H1 (cell line): ENCODE results near the gene RNU6-9. TPM values are rescaled to one million over a fixed set of nuclear protein-coding genes. Genes with fewer than 3 reads are reported as not detected.

Source experiments
- CTCF ChIA-PET: fragments of 300-600 bp; sonication (Branson Sonifier 250); formaldehyde crosslinking; loops from one replicate; lab custom pipeline; 2021; ENCODE audit not compliant: partially characterized antibody; lab: Charles Lee
- POLR2A ChIA-PET: fragments of 300-600 bp; sonication (Branson Sonifier 250); formaldehyde crosslinking; loops from one replicate; lab custom pipeline; 2021; ENCODE audit warnings: inconsistent platforms; ENCODE audit not compliant: partially characterized antibody; lab: Charles Lee
- DNase-seq, 2 experiments: peaks; one replicate each; pipeline versions ENCODE4 v3.0.0 to v3.0.0-alpha.2; 2010 to 2022; ENCODE audit warnings: low spot score in 2 of 2, low read depth in 1 of 2, mixed read lengths in 1 of 2
- FAIRE-seq: peaks from 2 replicates; lab custom pipeline; 2011; peaks lifted over from hg19 to GRCh38; lab: Jason Lieb, UNC
- H2AFZ ChIP-seq: 2 replicates; pipeline ENCODE4 v1.8.1; 2012; ENCODE audit warnings: low read length, inconsistent platforms
- H2AK5ac ChIP-seq: 2 replicates; pipeline ENCODE4 v1.6.1; 2013; ENCODE audit warnings: low read depth, low read length
- H2BK120ac ChIP-seq: replicated peaks from 2 replicates; pipeline ENCODE3; 2013; ENCODE audit warnings: low read depth, low read length, inconsistent platforms
- H2BK12ac ChIP-seq: 2 replicates; pipeline ENCODE4 v1.6.1; 2013; ENCODE audit warnings: low read depth, low read length
- H2BK15ac ChIP-seq: 2 replicates; pipeline ENCODE4 v1.6.1; 2013; ENCODE audit warnings: low read length
- H2BK20ac ChIP-seq: 2 replicates; pipeline ENCODE4 v1.6.1; 2013; ENCODE audit warnings: low read length
- H2BK5ac ChIP-seq: 2 replicates; pipeline ENCODE4 v1.6.1; 2013; ENCODE audit warnings: low read depth, low read length
- H3K14ac ChIP-seq: 2 replicates; pipeline ENCODE4 v1.6.1; 2013; ENCODE audit warnings: inconsistent platforms; ENCODE audit not compliant: insufficient read length
- H3K18ac ChIP-seq: 2 replicates; pipeline ENCODE4 v1.6.1; 2013; ENCODE audit warnings: low read length; ENCODE audit errors: extremely low read depth
- H3K23ac ChIP-seq: 2 replicates; pipeline ENCODE4 v1.6.1; 2013; ENCODE audit warnings: inconsistent platforms; ENCODE audit not compliant: insufficient read length
- H3K23me2 ChIP-seq: 2 replicates; pipeline ENCODE4 v1.6.1; 2013; ENCODE audit warnings: low read depth, low read length
- H3K27ac ChIP-seq: 2 replicates; pipeline ENCODE4 v1.6.1; 2011; ENCODE audit warnings: low read depth, low read length, inconsistent platforms
- H3K27me3 ChIP-seq, 4 experiments: replicated peaks in 1 of 4; 1 replicate in 1 of 4; 2 replicates in 3 of 4; pipeline versions ENCODE4 v1.6.1 to v1.8.1; 2011 to 2013; ENCODE audit warnings: low read length in 3 of 4, mild to moderate bottlenecking in 3 of 4, inconsistent platforms in 2 of 4, mixed read lengths in 2 of 4, moderate library complexity in 1 of 4; ENCODE audit not compliant: control insufficient read depth in 3 of 4, insufficient read depth in 3 of 4; ENCODE audit errors: extremely low read depth in 1 of 4
- H3K36me3 ChIP-seq, 4 experiments: 2 replicates each; pipeline versions ENCODE4 v1.6.1 to v1.8.1; 2011 to 2013; ENCODE audit warnings: mild to moderate bottlenecking in 4 of 4, low read length in 3 of 4, moderate library complexity in 2 of 4, control low read depth in 1 of 4, inconsistent platforms in 1 of 4; ENCODE audit not compliant: insufficient read depth in 4 of 4, control insufficient read depth in 2 of 4
- H3K4ac ChIP-seq: replicated peaks from 2 replicates; pipeline ENCODE3; 2013; ENCODE audit warnings: low read length, low read depth, mixed read lengths, inconsistent platforms; ENCODE audit not compliant: insufficient read length
- H3K4me1 ChIP-seq, 4 experiments: replicated peaks in 1 of 4; 1 replicate in 1 of 4; 2 replicates in 3 of 4; pipeline versions ENCODE4 v1.6.1 to v1.8.1; 2011 to 2013; ENCODE audit warnings: low read length in 3 of 4, inconsistent platforms in 2 of 4, mixed read lengths in 1 of 4; ENCODE audit not compliant: insufficient read depth in 4 of 4, control insufficient read depth in 3 of 4
- H3K4me2 ChIP-seq, 2 experiments: 2 replicates each; pipeline versions ENCODE4 v1.6.1 to v1.8.1; 2011 to 2013; ENCODE audit warnings: low read depth in 2 of 2, low read length in 2 of 2, control low read depth in 1 of 2, inconsistent platforms in 1 of 2, mild to moderate bottlenecking in 1 of 2; ENCODE audit not compliant: insufficient read depth in 1 of 2
- H3K4me3 ChIP-seq, 4 experiments: fragments of 200-600, 300-600 bp in 1 of 4; sonication (generic), shearing (Covaris generic), sonication (Bioruptor Twin) in 1 of 4; 2 replicates each; pipeline versions ENCODE4 v1.5.1 to v1.8.1; 2011 to 2016; ENCODE audit warnings: low read length in 4 of 4, low read depth in 3 of 4, control low read depth in 2 of 4, inconsistent platforms in 2 of 4, mild to moderate bottlenecking in 2 of 4, mixed read lengths in 1 of 4, moderate library complexity in 1 of 4; ENCODE audit not compliant: insufficient read depth in 2 of 4; ENCODE audit errors: extremely low read depth in 1 of 4
- H3K56ac ChIP-seq: replicated peaks from 2 replicates; pipeline ENCODE3; 2013; ENCODE audit warnings: low read depth, mild to moderate bottlenecking, mixed read lengths, low read length, inconsistent platforms; ENCODE audit not compliant: insufficient read length
- H3K79me1 ChIP-seq: 2 replicates; pipeline ENCODE4 v1.6.1; 2013; ENCODE audit warnings: low read depth, low read length, control low read depth
- H3K79me2 ChIP-seq, 2 experiments: 2 replicates each; pipeline versions ENCODE4 v1.6.1 to v1.8.1; 2012 to 2013; ENCODE audit warnings: low read length in 2 of 2, mild to moderate bottlenecking in 2 of 2, inconsistent platforms in 1 of 2; ENCODE audit not compliant: insufficient read depth in 2 of 2, control insufficient read depth in 1 of 2
- H3K9ac ChIP-seq, 4 experiments: replicated peaks in 1 of 4; 1 replicate in 1 of 4; 2 replicates in 3 of 4; pipeline versions ENCODE4 v1.6.1 to v1.8.1; 2011 to 2013; ENCODE audit warnings: low read depth in 3 of 4, low read length in 3 of 4, control low read depth in 2 of 4, mild to moderate bottlenecking in 2 of 4, moderate library complexity in 2 of 4, inconsistent platforms in 1 of 4; ENCODE audit errors: extremely low read depth in 1 of 4
- H3K9me3 ChIP-seq, 2 experiments: 2 replicates each; pipeline versions ENCODE4 v1.6.1 to v1.8.1; 2012 to 2013; ENCODE audit warnings: mild to moderate bottlenecking in 2 of 2, moderate library complexity in 2 of 2, control low read depth in 1 of 2, inconsistent platforms in 1 of 2, low read depth in 1 of 2, low read length in 1 of 2, mixed read lengths in 1 of 2; ENCODE audit not compliant: insufficient read depth in 2 of 2
- H4K20me1 ChIP-seq, 2 experiments: replicated peaks in 1 of 2; 2 replicates each; pipeline versions ENCODE3 to v1.8.1; 2011 to 2013; ENCODE audit warnings: inconsistent platforms in 2 of 2, low read length in 2 of 2, mild to moderate bottlenecking in 1 of 2; ENCODE audit not compliant: insufficient read depth in 2 of 2, control insufficient read depth in 1 of 2
- H4K5ac ChIP-seq: 2 replicates; pipeline ENCODE4 v1.6.1; 2013; ENCODE audit warnings: low read length, low read depth, mixed read lengths, inconsistent platforms; ENCODE audit not compliant: insufficient read length
- H4K8ac ChIP-seq: 2 replicates; pipeline ENCODE4 v1.8.0; 2013; ENCODE audit warnings: mild to moderate bottlenecking, moderate library complexity, low read length, inconsistent platforms; ENCODE audit not compliant: insufficient read depth; ENCODE audit errors: extremely low read depth
- H4K91ac ChIP-seq: replicated peaks from 2 replicates; pipeline ENCODE3; 2013; ENCODE audit warnings: low read length, mixed read lengths, inconsistent platforms; ENCODE audit not compliant: insufficient read length
- CBX5 ChIP-seq: fragments of 300-800, 300-1000 bp; sonication (generic); IDR thresholded peaks from 2 replicates; pipeline ENCODE4 v1.7.1; 2016; ENCODE audit warnings: antibody characterized with exemption, low read length, low read depth
- CHD1 ChIP-seq: IDR thresholded peaks from 2 replicates; pipeline ENCODE4 v1.6.1; 2012; ENCODE audit warnings: low read depth, low read length, improper control_type of control experiment
- EGR1 ChIP-seq: IDR thresholded peaks from 2 replicates; pipeline ENCODE4 v1.6.1; 2011; ENCODE audit warnings: low read depth, low read length, borderline replicate concordance
- GTF2F1 ChIP-seq: IDR thresholded peaks from 2 replicates; pipeline ENCODE4 v1.6.1; 2012; ENCODE audit warnings: low read depth, low read length, improper control_type of control experiment, borderline replicate concordance
- HDAC6 ChIP-seq: IDR thresholded peaks from one replicate; pipeline ENCODE4 v1.7.1; 2012; ENCODE audit warnings: low read depth, mild to moderate bottlenecking, inconsistent platforms, low read length, moderate library complexity
- KDM5A ChIP-seq: fragments of 200-600 bp; IDR thresholded peaks from 2 replicates; pipeline ENCODE4 v1.7.1; 2012; ENCODE audit warnings: mild to moderate bottlenecking, low read length, inconsistent platforms, mixed read lengths
- MAX ChIP-seq: IDR thresholded peaks from 2 replicates; pipeline ENCODE4 v1.6.1; 2012; ENCODE audit warnings: inconsistent platforms
- NRF1 ChIP-seq: IDR thresholded peaks from 2 replicates; pipeline ENCODE4 v1.6.1; 2011; ENCODE audit warnings: mild to moderate bottlenecking, low read depth, low read length, improper control_type of control experiment
- RBBP5 ChIP-seq: IDR thresholded peaks from 2 replicates; pipeline ENCODE4 v1.7.1; 2012; ENCODE audit warnings: low read depth, mild to moderate bottlenecking, inconsistent platforms, low read length, moderate library complexity, borderline replicate concordance
- SIX5 ChIP-seq: IDR thresholded peaks from 2 replicates; pipeline ENCODE4 v1.6.1; 2011; ENCODE audit warnings: mild to moderate bottlenecking, low read depth, low read length
- TBP ChIP-seq: IDR thresholded peaks from 2 replicates; pipeline ENCODE4 v1.6.1; 2011; ENCODE audit warnings: low read depth, low read length, improper control_type of control experiment
- WGBS, 2 experiments: shearing (Covaris generic) in 1 of 2; methylation state at CpG; one replicate each; pipeline versions ENCODE4 v1.1.6 to v1.1.7; 2013 to 2015; ENCODE audit warnings: low lambda C conversion rate in 2 of 2, mixed read lengths in 2 of 2, inconsistent platforms in 1 of 2, low coverage in 1 of 2, missing lambda C conversion rate in 1 of 2; ENCODE audit not compliant: insufficient replicate concordance in 2 of 2, insufficient coverage in 1 of 2, insufficient read length in 1 of 2; ENCODE audit errors: extremely low coverage in 1 of 2, missing lambda C conversion rate in 1 of 2; 5-methylcytosine and 5-hydroxymethylcytosine counted together
- polyA plus RNA-seq, 7 experiments: library from polyadenylated mRNA; depleted of rRNA in 3 of 7; stranded (reverse) in 5 of 7; unstranded in 2 of 7; fragments of >200 nt in 5 of 7; fragments of 200-250 nt in 2 of 7; gene quantifications; 1 replicate in 5 of 7; 2 replicates in 1 of 7; 4 replicates in 1 of 7; pipeline versions ENCODE4 v1.2.1 to v1.2.3, GENCODE V29; 2011 to 2013; ENCODE audit warnings: missing spikeins in 2 of 7, mixed read lengths in 2 of 7
- total RNA-seq: library from RNA; stranded (reverse); fragmentation: NEBNext Ultra II Directional; extraction: Animal tissue kit (Norgen Biotek cat#: 25700); gene quantifications from 2 replicates; pipeline ENCODE4 v1.2.1, GENCODE V29; 2021

RNU6-9 gene
- total and polyA plus RNA-seq, 2 of the 8 experiments (the other 6 are each of a cell fraction or from before 2014, with no cell fraction given): not detected

GRCh38 chr19:898663-899062 lies 5.4 kb downstream of the RNU6-9 start:
- peaks cover 0 to 13% (median 2%) of the 10 kb centered on the region in 4 experiments; a peak in 2 of 8 replicates for H3K36me3 ChIP-seq
- no peak overlapping the region for H3K56ac ChIP-seq
- H3K9me3 ChIP-seq: no peaks in the 10 kb centered on the region
- H4K20me1 ChIP-seq: peaks cover 10 to 24% of the 10 kb centered on the region in 2 experiments
- no peak overlapping the region for H2BK12ac ChIP-seq
- no peak overlapping the region for H4K8ac ChIP-seq
- no peak overlapping the region for H4K5ac ChIP-seq
- no peak overlapping the region for H2BK20ac ChIP-seq
- no peak overlapping the region for H2AK5ac ChIP-seq
- ChIA-PET POLR2A (interaction anchor here (0.6 to 0.7 kb wide), 2 partner anchors 11 to 15 kb away, joined by 3 to 4 read pairs; no protein-coding TSS in a partner anchor), CTCF (interaction anchor here (0.6 to 2.2 kb wide), 5 partner anchors 10 to 131 kb away, joined by 3 to 5 read pairs (median 3); no protein-coding TSS in a partner anchor)
- H3K27me3 ChIP-seq: no peaks in the 10 kb centered on the region
- H3K23me2 ChIP-seq: peaks cover 3% of the 10 kb centered on the region; the same call in 1 of the 2 replicates
- no peak overlapping the region for H2AFZ ChIP-seq
- no peak overlapping the region for H2BK5ac ChIP-seq
- no peaks in the 10 kb centered on the region for H3K79me1 ChIP-seq
- no peak overlapping the region for H3K18ac ChIP-seq
- H3K27ac ChIP-seq: no peak overlapping the region
- no peak overlapping the region for H3K9ac ChIP-seq
- 90% methylated on average over 18 of the region's 20 CpGs; no CpG with 5 or more reads in 1 of the 2 experiments for WGBS, 2 experiments
- H2BK120ac ChIP-seq: no peak overlapping the region
- no peak overlapping the region for H3K14ac ChIP-seq
- no peak overlapping the region for H3K4ac ChIP-seq
- H4K91ac ChIP-seq: no peak overlapping the region
- peak in 1 of 2 experiments; percentile 77 for DNase-seq
- H3K4me1 ChIP-seq: peaks cover 0 to 11% (median 5%) of the 10 kb centered on the region in 4 experiments; a peak in 5 of 7 replicates
- H3K79me2 ChIP-seq: no peaks in the 10 kb centered on the region; a peak in 1 of 4 replicates
- no peak overlapping the region for H2BK15ac ChIP-seq
- no peak overlapping the region for H3K4me2 ChIP-seq
- H3K23ac ChIP-seq: no peak overlapping the region
- H3K4me3 ChIP-seq: no peak overlapping the region
- no peak for FAIRE-seq
- no peak for TF ChIP-seq TBP
- no peak for TF ChIP-seq CBX5
- TF ChIP-seq EGR1: no peak
- TF ChIP-seq NRF1: no peak
- no peak for TF ChIP-seq MAX
- TF ChIP-seq CHD1: no peak
- no peak for TF ChIP-seq RBBP5
- no peak for TF ChIP-seq KDM5A
- no peak for TF ChIP-seq HDAC6
- TF ChIP-seq GTF2F1: no peak
- TF ChIP-seq SIX5: no peak
